GM19239 (cell line): Measurements from ENCODE around the gene YEATS4.

Experiments used
- DNase-seq: peaks from one replicate; pipeline ENCODE4 v3.0.0; 2011; ENCODE audit warnings: low spot score; ENCODE audit not compliant: insufficient read length
- FAIRE-seq: peaks from 2 replicates; lab custom pipeline; 2011; peaks lifted over from hg19 to GRCh38; lab: Jason Lieb, UNC

The YEATS4 gene

GRCh38 chr12:69339999-69340398 lies 19.5 kb upstream of the YEATS4 start:
- no peak for DNase-seq
- FAIRE-seq = no peak

- no peak for DNase-seq
- FAIRE-seq = no peak
These were observed 18.2 kb upstream of the YEATS4 start for GRCh38 chr12:69341328-69341727.

- no peak for DNase-seq
- no peak for FAIRE-seq
These were observed 17.1 kb upstream of the YEATS4 start for GRCh38 chr12:69342421-69342820.

GRCh38 chr12:69343357-69343756 lies 16.2 kb upstream of the YEATS4 start:
- no peak for DNase-seq
- FAIRE-seq = no peak

GRCh38 chr12:69343885-69344612 lies 15.5 kb upstream of the YEATS4 start:
- no peak for DNase-seq
- FAIRE-seq = no peak

GRCh38 chr12:69345077-69345476 lies 14.5 kb upstream of the YEATS4 start:
- no peak for FAIRE-seq

GRCh38 chr12:69345742-69346141 lies 13.8 kb upstream of the YEATS4 start:
- DNase-seq = no peak

More at GRCh38 chr12:69345077-69345476, 14.5 kb upstream of the YEATS4 start:
- no peak for DNase-seq

GRCh38 chr12:69348162-69348938 lies 11.2 kb upstream of the YEATS4 start, which contains the start of gene LYZ:
Gene LYZ (plus strand): TSS chr12:69348381. CDS start chr12:69348409, 28 bp downstream.
- no peak for DNase-seq
- FAIRE-seq = no peak

More at GRCh38 chr12:69345742-69346141, 13.8 kb upstream of the YEATS4 start:
- FAIRE-seq = no peak

GRCh38 chr12:69350002-69350626 lies 9.4 kb upstream of the YEATS4 start:
- FAIRE-seq (no peak), DNase-seq (no peak)

- DNase-seq = no peak
- no peak for FAIRE-seq
These were observed 8.8 kb upstream of the YEATS4 start for GRCh38 chr12:69350777-69351176.

- no peak for FAIRE-seq
- DNase-seq = no peak
These were observed 7.9 kb upstream of the YEATS4 start for GRCh38 chr12:69351462-69352236.

- DNase-seq (no peak), FAIRE-seq (no peak)
These were observed 6.6 kb upstream of the YEATS4 start for GRCh38 chr12:69352904-69353303.

GRCh38 chr12:69354172-69354555 lies 5.4 kb upstream of the YEATS4 start:
- no peak for FAIRE-seq

GRCh38 chr12:69354556-69355187 lies 4.9 kb upstream of the YEATS4 start:
- DNase-seq = no peak
- no peak for FAIRE-seq

More at GRCh38 chr12:69354172-69354555, 5.4 kb upstream of the YEATS4 start:
- DNase-seq = no peak

- no peak for DNase-seq
- FAIRE-seq = no peak
These were observed 4.0 kb upstream of the YEATS4 start for GRCh38 chr12:69355363-69356028.

- FAIRE-seq (no peak), DNase-seq (no peak)
These were observed 767 bp downstream of the YEATS4 start for GRCh38 chr12:69360348-69360672.

- FAIRE-seq = no peak
- no peak for DNase-seq
These were observed 7.3 kb downstream of the YEATS4 start for GRCh38 chr12:69366796-69367195.

GRCh38 chr12:69368171-69368570 lies 8.6 kb downstream of the YEATS4 start:
- FAIRE-seq = no peak

GRCh38 chr12:69383074-69383473 lies 23.5 kb downstream of the YEATS4 start:
- DNase-seq (no peak), FAIRE-seq (no peak)

More at GRCh38 chr12:69368171-69368570, 8.6 kb downstream of the YEATS4 start:
- no peak for DNase-seq
